ENCODE results near the gene TNFRSF12A. TPM values are rescaled to one million over a fixed set of nuclear protein-coding genes. Genes with fewer than 3 reads are reported as not detected.

The TNFRSF12A gene
- total RNA-seq, 1 donor from 2014 or later: 4.8 TPM

DNA sequence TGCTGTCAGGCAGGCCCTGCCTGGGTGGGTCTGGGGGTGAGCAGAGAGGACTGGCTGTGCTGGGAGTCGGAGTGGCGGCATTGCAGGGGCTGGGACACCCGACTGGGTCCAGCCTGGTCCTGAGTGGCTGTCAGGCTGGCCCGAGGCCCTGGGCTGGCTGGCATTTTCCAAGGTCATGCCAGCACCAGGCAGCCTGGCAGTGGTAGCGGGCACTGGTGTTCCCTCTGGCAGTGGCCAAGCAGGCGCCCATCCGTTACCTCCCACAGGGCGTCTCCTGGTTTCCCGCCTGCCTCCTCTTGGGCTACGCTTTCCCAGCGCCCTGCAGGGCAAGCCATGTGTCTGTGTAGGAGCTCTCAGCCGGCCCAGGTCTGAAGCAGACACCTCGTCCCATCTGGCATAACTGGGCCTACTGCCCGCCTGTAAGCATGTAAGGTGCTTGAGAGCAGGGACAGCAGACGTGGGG is 34.2 kb upstream of the TNFRSF12A start:
- intact Hi-C loops (cut with micrococcal nuclease): no loop called here

DNA sequence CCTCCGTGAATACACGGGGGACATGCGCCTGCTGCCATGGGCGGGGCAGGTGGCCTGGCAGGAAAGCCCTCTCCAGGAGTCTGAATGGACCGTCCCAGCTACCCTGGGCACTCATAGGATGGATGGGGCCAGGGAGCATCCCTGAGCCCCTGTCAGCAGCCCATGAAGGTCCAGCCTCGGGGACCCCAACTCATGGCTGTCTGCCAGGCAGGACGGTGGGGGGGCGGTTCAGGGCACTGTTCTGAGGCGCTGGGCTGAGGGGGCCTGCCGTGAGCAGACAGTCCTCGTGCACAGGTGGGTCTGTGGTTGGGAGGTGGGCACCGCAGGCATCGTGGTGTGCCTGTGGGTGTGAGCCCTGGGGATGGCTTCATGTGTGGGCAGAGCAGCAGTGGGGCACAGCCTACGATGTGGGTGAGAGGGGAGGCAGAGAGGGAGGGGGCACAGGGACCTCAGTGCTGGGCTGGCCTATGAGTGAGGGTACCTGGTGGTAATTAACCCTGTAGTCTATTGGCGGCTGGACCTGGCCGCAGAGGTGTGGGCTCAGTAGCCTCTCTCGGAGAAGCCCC is 33.5 kb upstream of the TNFRSF12A start:
- intact Hi-C loops (cut with micrococcal nuclease): no loop called here

DNA sequence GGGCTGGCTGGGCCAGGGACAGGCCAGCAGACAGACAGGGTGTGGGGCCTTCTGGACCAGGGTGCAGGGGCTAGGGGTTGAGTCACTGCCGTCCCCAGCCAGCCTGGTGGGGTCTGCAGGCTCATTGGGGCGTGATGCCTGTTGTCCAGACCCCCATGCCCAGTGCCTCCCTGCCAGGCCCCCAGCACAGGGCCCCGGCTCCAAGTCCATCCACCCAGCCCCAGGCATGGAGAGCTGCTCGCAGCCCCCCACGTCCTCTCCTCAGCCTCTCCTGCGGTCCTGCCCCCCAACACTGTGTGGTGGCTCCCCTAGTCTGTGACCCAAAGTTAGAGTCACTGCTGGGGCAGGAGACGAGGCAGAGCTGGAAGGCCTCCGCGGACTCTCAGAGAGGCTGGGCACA is 32.9 kb upstream of the TNFRSF12A start:
- intact Hi-C loops (cut with micrococcal nuclease): no loop called here

DNA sequence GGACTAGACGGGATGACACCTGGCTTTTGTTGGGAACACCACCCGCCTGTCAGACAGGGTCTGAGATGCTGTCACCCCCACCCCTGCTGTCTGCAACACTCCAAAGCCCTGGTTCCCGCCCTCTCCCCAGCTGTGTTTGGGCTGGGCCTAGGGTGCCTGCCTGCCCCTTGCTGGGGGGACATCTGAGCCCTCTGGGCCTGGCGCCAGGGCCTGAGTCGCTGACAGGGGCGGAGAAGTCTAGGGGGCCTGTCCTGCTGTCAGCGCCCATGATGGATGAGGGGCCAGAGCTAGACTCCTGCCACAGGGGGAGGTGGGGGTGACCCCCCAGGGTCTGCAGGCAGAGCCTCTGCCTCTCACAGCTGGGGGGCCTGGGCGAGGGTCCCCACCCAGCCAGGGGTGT is 32.3 kb upstream of the TNFRSF12A start:
- intact Hi-C loops (cut with micrococcal nuclease): no loop called here

DNA sequence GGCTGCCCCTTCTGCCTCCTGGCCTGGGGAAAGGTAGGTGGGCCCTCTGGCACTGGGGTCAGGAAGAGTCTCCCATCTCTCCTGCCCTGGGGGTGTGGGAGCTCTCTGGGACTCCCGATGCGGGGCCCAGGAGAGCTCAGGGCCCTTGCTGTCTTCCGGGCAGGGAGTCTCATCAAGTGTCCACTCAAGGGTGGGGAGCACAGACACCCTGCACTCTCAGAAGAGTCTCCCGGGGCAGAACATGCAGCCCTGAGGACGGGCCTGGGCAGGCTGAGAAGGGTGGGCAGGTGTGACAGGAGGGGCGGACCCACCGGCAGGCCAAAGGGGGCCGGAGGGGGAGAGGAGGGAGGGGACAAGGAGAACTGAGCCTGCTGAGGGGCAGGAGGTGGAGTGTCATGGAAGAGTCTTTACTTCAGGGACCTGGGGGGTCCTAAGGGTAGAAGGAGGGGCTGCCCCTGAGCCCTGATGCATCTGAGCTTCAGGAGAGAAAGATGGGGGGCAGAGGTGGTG is 31.5 kb upstream of the TNFRSF12A start:
- intact Hi-C loops (cut with micrococcal nuclease): no loop called here

DNA sequence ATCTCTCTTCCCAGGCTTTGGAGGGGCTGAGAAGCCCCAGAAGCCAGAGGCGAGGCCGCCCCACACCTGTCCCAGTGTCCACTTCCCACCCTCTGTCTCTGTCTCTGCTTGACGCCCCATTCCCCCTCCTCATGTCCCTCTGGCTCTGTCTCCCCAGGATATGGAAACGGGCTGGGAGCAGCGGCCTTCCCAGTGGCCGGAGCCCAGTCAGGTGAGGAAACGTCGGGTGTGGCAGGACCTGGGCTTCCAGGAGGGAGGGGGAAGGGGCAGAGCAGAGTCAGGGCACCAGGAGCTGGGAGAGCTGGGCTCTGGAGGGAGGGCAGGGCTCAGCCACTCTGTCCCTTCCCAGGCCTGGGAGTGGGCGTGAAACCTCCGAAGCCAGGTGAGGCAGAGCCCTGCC is 29.3 kb upstream of the TNFRSF12A start:
- intact Hi-C loops (cut with micrococcal nuclease): no loop called here

DNA sequence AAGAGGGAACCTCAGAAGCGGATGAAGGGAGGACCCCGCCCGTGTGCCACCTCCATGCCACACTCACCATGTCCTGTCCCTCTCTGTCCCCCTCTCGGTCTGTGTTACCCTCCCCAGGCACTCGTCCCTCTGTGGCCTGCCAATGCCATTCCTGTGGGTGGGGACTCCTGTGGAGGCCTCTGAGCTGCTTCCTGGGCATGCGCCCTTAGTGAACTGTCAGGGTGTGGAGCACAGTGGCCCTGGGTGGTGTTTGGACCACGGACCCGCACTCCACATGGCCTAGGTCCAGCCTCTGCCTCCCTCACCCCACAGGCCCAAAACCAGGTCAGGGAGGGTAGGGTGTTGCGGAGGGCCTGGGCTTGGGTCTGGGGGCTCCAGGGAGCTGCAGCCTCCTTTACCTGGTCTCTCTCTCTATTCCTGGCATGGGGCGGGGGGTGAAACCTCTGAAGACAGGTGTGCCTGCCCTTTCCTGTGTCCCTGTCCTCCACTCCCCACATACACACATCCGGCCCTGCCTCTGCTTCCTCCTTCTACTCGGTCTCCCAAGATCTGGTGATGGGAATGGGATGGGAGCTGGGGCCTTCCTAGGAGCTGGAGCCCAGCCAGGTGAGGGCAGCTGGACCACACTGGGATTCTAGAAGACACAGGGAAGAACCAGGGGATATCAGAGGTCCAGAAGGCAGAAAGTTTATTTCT is 28.5 kb upstream of the TNFRSF12A start:
- intact Hi-C loops (cut with micrococcal nuclease): no loop called here

DNA sequence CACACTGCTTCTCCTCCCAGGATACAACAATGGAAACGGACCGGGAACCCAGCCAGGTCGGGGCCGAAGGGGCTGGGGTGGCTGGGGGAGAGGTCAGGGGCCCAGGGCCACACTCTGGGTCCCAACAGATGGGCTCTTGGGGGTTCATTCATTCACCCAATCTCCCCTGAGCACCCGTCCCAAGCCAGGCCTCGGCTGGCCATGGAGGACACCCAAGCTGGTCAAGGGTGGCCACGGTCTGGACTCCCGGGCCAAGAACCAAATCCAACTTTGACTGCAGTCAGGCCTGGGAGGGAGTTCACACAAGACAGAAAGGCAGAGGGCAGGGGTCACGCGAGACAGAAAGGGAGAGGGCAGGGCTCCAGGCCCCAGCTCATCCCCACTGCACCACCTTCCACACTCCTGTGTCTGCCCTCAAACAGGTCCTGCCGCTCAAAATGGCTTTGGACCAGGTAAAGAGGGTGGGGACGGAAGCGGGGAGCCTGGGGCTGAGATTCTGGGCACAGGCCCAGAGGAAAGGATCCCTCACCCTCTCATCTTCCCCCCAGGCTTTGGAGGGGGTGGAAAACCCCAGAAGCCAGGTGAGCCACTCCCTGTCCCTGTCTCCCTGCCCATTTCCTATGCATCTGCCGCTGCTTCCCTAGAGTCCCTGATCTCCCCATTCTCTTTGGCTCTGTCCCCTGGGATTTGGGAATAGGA is 27.6 kb upstream of the TNFRSF12A start:
- intact Hi-C loops (cut with micrococcal nuclease): no loop called here

DNA sequence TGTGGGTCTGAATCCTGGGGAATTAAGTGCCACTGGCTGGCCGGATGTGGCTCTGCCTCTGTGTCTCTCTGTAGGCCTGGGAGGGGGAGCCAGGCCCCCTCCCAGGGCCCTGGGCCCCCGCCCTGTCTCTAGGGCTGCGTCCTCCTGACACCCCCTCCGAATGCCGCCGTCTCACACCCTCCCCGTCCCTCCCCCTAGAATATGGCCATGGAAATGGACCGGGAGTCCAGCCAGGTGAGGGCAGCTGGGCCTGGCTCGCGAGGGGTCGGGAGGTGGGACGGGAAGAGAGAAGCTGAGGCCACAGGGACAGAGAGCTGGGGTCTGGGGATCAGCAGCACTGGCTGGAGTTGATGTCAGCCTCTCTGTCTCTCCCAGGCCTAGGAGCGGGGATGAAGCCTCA is 23.9 kb upstream of the TNFRSF12A start:
- intact Hi-C loops (cut with micrococcal nuclease): no loop called here

DNA sequence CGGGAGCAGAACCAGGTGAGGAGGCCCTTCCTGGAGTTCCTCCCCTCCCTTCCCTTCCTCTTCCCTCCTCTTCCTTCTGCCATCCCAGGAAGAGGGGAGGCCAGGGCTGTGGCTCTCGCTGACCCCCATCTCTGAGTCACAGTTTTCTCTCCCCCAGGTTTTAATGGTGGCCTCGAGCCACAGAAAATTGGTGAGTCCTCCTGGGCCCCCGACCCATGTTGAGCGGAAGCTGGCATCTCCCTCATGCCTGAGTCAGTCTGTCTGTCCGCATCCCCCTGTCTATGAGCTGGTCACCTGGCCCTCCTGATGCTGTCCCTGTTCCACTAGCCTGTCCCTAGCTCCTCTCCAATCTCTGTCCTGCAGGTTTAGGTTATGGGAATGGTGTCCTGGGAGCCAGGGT is 20.2 kb upstream of the TNFRSF12A start:
- intact Hi-C loops (cut with micrococcal nuclease): no loop called here

DNA sequence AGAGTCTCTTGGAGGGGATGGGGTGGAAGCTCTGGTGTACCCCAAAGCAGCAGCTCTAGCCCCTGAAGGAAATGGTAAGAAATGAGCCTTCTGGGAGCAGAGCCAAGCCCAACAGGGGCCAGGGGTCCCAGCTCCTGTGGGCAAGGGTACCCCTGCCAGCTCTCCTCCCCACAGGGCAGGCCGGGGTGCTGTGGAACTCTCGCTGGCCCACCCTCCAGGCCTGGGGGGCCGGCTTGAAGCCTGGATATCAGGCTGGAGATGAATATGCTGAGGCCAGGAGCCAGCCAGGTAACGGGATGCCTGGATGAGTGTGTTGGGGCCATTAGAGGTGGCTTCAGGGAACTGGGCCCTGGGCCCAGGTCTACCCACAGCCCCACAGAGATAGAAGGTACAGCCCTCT is 19.6 kb upstream of the TNFRSF12A start:
- intact Hi-C loops (cut with micrococcal nuclease): no loop called here

DNA sequence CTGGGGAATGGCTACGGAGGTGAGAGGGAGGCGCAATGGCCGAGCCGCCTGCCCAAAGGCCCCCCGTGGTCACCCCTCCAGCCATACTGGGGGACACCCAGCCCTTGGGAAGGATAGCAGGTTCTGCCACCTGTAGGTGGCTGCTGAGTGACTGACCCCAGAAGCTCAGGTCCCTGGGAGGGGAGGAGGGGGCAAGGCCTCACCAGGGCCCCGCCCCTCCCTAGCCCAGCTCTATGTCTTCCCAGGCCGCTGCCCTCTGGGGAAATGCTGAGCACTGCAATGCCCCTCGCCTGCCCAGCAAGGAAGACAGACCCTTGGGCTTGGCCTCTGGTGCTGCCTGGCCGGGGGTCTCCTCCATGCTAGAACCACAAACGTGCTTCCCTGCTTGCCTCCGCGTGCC is 18.9 kb upstream of the TNFRSF12A start:
- intact Hi-C loops (cut with micrococcal nuclease): no loop called here

DNA sequence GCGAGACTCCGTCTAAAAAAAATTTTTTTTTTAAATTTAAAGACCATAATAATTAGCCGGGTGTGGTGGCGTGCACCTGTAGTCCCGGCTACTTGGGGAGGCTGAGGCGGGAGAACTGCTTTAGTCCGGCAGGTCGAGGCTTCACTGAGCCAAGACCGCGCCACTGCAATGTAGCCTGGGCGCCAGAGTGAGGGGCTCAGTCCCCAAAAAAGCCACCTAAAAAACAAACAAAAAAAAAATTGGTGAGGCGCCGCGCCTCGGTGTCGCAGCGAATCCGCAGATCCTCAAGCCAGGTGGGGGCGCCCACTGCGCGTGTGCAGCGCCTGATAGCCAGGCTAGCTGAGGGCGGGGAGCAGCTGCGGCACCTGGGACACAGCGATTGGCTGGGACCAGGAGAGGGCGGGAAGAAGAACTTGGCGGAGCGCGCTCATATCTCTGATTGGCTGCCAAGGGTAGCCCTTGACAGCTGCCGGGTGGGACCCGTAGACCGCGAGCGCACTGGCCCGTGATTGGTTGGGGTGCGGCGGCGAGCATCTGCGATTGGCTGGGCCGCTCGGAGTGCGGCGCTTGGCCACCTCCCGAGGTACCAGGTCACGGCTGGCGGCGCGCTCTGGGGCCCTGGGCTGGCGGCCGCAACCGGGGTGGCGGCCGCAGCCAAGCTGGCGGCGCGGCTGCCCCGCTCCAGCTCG is 16.4 kb upstream of the TNFRSF12A start:
- intact Hi-C loops (cut with micrococcal nuclease): loop anchor here (1.0 kb wide), 1 partner anchor 17 kb away; the partner anchor contains the start of gene TNFRSF12A

DNA sequence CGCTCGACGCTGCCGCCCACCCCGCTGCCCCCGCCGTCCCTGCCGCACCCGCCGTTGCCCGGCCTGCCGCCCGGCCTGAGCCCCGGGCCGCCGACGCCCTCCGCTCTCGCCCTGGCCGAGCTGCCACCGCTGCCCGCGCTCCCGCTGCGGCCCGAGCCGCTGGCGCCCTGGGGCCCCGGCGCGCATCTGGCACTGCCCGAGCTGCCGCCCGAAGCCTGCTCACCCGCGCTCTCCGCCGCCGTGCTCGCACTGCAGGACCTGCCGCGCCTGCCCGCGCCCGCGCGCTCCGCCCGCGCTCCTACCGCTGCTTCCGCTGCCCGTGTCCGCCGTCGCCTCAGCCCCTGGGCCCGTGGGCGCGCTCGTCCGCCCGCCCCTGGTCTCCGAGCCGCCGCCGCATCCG is 15.8 kb upstream of the TNFRSF12A start:
- intact Hi-C loops (cut with micrococcal nuclease): loop anchor here (1.0 kb wide), 1 partner anchor 16 kb away; the partner anchor contains the start of gene TNFRSF12A

DNA sequence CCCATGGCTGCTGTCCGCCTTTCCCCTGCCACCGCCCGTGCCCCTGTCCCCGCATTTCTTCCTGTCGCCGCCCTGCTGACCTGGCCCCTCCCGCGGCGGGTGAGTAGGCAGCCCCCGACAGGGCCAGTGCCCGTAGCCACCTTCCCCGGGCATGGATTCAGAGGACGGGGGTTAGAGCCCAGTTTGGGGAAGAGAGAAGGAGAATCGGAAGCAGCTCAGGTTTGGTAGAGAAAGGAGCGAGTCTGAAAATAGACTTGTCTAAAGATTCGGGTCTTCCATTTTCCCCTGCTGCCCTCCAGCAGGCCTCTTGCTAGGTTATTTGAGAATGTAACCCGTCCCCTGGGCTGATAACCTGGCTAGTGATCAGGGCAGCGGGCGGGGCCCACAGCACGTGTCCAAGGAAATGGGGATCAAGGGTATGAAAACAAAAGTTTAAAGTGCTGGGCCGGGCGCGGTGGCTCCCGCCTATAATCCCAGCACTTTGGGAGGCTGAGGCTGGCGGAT is 15.3 kb upstream of the TNFRSF12A start:
- intact Hi-C loops (cut with micrococcal nuclease): loop anchor here (1.0 kb wide), 1 partner anchor 15 kb away; the partner anchor contains the start of gene TNFRSF12A

DNA sequence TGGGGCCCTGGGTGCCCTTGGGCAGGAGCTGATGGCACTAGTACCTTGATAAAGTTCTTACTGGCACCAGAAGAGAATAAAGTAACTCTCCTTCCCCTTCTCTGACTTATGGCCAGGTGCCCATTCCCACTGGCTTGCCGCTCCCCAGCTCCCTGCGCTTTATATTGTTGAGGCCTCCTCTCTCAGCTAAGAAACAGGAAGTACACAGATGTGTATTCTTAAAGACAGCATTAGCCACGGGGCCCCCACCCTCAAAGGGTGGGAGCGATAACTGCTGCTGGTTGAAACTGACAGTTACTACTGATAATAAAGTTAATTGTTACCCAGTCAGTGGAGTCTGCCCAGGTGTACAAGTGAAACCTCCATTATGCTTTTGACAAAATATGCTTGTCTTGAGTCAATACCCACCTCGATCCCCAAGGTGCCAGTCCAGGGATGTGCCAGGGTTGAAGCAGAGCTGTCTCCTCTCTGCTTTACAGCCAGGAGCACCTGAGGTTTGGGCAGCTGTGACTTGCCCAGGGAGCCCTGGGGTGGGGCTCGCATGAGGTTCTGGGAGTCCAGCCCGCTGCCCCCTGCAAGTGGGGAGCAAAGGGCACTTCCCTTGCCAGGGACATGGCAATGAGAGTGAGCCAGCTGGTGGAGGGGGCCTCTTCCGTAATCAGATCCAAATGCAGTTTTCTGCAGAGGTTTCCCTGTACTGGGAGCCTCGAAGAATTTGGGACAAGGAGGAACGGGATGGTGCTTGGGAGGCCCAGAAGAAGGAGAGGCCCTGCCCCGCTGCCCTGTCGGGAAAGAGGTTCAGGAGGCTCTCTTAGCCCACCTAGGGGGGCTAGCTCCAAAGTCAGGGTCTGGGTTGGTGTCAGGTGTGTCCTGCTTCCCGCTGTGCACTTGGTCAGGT is 12.9 kb upstream of the TNFRSF12A start:
- intact Hi-C loops (cut with micrococcal nuclease): no loop called here

DNA sequence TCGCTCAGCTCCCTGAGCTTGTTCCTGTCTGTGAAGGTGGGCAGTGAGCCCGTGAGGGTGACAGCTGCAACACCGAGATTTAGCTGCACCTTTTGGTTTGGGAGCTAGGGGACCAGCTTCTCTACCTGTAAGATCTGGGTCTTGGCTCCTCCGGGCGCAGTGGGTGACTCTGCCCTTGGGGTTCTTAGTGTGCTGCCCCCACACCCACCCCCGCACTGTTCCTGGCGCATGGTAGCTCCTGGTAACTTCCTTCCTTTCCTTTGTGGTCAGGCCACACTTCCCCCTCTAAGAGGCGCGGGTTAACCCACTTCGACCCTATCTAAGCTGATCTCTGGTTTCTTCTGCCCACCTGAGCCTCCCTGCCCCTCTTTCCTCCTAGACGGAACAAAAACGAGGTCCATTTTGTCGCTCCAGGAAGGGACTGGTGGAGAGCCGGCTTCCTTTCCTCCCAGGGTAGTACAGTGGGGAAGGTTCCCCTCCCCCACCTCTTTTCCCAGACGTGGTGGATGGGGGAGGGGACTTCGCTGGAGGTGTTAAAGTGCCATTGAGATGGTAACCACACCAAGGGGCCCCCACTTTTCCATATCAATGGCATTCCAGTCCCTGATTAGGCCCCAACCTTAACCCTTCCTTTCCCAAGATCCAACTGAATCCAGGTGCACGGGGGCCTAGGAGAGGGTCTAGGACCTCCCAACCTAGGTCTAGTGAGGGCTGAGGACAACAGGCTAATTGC is 12.0 kb upstream of the TNFRSF12A start:
- intact Hi-C loops (cut with micrococcal nuclease): no loop called here

DNA sequence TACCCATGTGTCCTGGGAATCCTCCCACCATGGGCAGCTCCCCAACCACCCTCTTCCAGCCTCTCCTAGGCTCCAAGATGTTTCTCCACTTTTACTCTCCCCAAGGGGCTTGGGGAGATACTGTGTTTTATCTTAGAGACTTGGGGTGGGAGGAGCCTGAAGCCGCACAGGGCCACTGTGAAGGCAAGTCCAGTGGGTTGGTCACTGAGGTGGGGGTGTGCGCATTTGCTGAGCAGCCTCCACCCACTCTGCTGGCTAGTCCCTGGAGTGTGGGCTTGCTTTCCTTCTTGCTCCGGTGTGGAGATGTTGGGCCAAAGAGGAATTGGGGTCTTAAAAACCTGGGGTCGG is 11.5 kb upstream of the TNFRSF12A start:
- intact Hi-C loops (cut with micrococcal nuclease): no loop called here

DNA sequence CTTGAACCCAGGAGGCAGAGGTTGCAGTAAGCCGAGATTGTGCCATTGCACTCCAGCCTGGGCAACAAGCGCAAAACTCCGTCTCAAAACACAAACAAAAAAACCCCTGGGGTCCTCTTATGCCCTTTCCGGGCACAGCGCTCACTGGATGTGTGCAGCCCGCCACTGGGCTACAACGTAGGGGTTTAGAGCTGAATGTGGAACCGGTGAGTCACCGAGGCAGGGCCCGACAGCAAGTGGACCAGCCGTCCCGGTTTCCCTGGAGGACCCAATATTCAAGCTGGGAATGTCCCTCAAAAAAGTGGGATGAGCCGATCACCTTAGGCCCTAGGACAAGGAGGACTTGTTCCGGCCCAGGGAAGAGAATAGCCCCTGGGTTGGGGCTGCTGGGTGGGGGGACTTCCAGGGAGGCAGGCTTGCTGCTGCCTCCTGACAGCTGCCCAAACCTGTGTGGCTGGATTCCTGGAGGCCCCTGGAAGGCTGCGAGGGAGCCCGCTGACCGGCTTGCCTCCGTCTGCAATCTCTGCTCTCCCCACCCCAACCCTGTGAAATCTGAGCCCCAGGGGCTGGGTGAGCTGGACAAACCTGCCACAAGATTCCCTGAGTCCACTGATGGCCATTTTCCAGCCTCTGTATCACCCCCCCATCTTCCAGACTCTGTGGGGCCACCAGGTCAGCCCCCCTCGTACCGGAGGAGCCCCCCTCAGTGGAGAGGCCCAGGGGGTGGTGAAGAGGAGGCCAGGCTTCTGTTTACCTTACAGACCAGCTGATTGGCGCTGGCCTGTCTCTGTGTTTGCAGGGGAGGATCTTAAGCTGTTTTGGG is 10.4 kb upstream of the TNFRSF12A start:
- intact Hi-C loops (cut with micrococcal nuclease): no loop called here

Data from T-helper 2 cell treated with Interferon-gamma antibody and Interleukin-4, amounts not matched to agents 100 ng/mL and 5 ng/mL, for 36 hours (primary cell).